Suprapubic skin (tissue), 3 donors: ENCODE results near the gene RMDN3.

Source experiments
- EP300 ChIP-seq: sonication (generic); formaldehyde crosslinking; IDR thresholded peaks from one replicate; pipeline ENCODE4 v1.6.1; 2017; ENCODE audit warnings: antibody characterized with exemption
- TF ChIP-seq, protein P1 (sequence below), 2 donors: fragments of 200-600 bp in 1 of 2; fragments of 450-650 bp in 1 of 2; sonication (generic) in 1 of 2; IDR thresholded peaks; one replicate each; pipeline ENCODE4 v1.5.1; 2016 to 2019; ENCODE audit warnings: antibody characterized with exemption in 2 of 2, mild to moderate bottlenecking in 1 of 2, moderate library complexity in 1 of 2

GRCh38 chr15:40775007-40775406 lies 20.0 kb upstream of the RMDN3 start:
- TF ChIP-seq, protein P1, sequence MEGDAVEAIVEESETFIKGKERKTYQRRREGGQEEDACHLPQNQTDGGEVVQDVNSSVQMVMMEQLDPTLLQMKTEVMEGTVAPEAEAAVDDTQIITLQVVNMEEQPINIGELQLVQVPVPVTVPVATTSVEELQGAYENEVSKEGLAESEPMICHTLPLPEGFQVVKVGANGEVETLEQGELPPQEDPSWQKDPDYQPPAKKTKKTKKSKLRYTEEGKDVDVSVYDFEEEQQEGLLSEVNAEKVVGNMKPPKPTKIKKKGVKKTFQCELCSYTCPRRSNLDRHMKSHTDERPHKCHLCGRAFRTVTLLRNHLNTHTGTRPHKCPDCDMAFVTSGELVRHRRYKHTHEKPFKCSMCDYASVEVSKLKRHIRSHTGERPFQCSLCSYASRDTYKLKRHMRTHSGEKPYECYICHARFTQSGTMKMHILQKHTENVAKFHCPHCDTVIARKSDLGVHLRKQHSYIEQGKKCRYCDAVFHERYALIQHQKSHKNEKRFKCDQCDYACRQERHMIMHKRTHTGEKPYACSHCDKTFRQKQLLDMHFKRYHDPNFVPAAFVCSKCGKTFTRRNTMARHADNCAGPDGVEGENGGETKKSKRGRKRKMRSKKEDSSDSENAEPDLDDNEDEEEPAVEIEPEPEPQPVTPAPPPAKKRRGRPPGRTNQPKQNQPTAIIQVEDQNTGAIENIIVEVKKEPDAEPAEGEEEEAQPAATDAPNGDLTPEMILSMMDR (IDR thresholded peaks at IDR 0.05): no peak
- TF ChIP-seq EP300: no peak
